GM19324 (cell line): ENCODE results near the gene C1QTNF12.
"Not testable (repeated sequence)": the region's sequence is repeated elsewhere in the genome, so short reads cannot be mapped to it uniquely, and the experiment has no call there.

Experiments used
- ATAC-seq: cut with Tn5 transposase; IDR thresholded peaks from one replicate; pipeline ENCODE4 v1.9.1; 2021; ENCODE audit warnings: mild to moderate bottlenecking, moderate library complexity; ENCODE audit not compliant: unreplicated experiment, low FRiP score

C1QTNF12 gene

DNA sequence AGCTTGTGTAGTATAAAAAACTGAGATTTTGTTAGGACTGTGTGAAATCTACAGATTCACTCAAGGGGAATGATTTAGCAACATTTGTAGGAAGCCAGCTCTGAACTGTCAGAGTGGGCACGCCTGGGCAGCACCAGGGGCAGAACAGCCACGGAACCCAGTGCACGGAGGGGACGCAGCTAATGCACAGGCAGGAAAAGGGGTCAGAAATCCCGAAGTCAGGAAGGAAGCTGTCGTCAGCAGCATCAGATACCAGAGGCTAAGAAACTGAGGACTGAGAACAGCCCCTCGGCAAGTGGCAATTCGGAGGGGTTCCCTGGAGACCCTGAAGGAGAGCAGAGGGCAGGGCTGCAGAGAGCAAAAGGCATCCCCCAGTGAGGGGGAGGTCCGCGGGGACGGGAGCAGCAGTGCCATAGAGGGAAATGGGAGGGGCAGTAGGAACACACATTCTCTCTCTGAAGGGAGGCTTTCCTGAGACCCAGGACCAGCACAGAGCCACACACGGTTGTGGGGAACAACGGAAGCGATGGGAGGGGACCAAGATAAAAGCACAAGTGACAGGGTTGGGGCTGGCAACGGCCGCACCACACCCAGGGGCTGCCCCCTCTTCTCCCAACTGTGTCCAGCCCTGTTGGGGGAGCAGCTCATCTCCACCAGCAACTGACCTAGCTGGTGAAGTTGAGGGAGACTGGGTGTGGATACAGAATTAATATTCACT, 14.5 kb upstream of the C1QTNF12 start:
- no peak for ATAC-seq

DNA sequence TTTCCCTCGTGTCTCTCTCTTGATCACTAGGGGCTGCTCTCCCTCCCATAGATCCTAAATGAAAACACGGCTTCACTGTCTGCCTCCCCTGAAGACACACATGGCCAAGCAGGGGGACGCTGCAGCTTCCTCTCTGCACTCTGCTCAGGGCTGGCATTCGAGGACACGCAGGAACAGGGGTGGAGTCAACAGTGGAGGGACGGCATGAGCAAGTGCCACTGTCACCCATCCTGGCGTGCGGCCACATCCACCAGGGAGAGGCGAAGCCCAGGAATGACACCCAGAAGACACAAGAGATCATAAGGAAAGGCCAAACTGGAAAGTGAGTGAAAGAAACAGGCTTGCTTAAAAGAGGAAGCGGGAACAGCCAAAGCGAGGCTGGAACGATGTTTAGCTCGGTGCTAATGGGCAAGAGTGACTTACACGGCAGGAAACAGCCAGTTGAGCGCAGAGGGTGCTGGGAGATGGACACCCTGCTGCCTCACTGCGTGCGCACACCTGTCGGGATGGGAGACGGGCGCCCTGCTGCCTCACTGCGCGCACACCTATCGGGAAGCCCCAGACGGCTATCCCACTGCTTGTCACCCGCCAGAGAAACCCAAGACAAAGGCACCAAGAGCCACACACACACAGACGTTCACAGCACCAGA, 13.6 kb upstream of the C1QTNF12 start:
- ATAC-seq = no peak

DNA sequence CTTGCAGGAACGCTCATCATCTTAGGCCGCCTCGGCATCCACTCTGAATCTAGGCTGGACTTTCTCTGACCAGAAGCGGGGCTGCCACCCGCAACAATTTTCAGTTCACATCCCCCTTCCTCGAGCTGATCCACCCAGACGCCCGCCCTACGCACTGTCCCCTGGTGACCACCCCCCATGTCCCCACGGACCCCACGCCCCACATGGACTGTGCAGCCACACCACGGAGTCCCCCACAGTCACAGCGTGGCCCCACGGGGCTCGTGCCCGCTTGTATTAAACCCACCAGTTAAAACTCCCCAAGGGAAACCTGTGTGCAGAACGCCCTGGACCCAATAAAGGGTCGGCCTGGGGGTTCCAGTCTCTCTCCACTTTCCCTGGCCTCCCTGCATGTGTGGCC, 13.0 kb upstream of the C1QTNF12 start:
- ATAC-seq = no peak

DNA sequence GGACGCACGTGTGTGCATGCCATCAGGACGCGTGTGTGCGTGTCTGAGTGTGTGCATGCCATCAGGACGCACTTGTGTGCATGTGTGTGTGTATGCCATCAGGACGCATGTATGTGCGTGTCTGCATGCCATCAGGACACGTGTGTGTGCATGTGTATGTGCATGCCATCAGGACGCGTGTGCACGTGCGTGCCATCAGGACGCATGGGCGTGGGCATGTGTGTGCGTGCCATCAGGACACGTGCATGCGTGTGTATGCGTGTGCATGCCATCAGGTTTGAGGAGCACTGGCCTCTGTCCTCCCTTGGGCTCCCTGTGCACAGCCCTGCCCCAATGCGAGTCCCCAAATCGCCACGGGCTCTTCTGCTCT, 12.6 kb upstream of the C1QTNF12 start:
- ATAC-seq = no peak

DNA sequence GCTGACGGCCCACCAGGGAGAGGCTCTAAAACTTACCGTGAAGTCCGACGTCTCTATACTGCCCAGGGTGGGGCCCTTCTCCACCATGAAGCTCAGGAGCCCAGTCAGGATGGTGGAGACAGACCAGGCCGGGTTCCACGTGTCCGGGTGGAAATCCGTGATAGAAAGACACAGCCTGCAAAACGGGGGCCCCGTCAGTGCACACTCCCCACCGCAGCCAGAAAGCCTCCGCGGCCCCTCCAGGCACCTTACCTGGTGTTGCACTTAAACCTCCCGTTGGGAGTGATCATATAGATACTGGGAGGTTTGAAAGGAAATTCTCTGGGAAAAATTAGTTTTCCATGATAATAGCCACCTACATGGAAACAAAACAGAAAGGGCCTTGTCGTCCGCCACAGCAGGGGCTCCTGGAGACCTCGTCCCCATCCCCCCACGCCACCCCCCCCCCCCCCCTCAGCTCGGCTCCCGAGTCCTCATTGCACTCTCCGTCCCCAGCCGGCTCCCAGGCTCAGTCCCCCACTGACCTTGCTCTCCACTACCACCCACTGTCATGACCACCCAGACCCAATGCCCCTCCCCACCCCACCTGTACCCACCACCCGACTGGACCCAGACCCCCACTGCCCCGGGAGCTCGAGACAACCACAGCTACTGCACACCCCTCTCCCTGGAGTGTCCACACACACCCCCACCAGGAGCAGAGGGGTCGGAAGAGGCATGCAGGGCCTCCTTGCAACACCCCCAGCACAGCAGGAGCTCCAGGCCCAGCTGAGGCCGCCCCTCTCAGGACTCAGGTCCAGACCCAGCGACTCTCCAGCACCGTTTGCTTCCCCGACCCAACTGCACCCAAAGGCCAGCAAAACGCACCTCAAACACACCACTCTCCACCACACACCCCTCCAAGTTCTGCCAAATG, 10.7 kb upstream of the C1QTNF12 start:
- ATAC-seq = no peak

DNA sequence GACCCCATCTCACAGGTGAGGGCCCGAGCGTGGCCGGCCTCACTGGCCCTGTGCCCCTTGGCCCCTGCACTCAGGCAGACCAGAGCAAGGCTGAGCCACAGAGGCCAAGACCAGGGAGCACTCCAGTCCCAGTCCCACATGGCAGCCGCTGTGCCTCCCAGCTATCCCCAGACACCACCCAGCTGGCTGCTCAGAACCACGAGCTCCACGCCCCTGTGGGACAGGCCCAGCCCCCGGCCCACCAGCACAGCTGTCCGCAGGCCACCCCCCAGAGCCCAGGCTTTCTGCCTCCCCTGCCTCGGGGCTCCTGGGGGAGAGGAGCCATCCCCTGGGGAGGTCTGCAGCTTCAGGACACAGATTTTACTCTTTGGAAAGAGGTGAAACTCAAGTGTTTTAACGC, 9.1 kb upstream of the C1QTNF12 start:
- ATAC-seq = no peak

DNA sequence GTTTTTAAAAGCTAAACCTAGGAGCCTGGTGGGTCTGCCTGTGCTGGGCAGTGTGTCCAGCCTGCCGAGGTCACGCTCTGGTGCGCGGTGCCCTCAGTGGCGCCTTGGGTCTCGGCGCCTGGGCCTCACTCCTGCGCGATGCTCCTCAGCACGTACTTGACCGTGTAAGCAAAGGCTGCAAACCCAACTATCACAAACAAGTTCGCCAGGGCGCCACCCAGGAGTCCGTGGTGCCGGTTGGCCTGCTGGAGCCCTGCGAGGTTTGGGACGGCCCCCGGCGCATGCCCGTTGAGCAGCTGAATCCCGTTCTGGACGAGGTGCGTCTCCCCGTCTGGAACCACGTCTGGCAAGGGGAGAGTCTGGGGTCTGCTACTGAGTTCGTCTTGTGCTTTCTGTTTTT, 8.6 kb upstream of the C1QTNF12 start:
- no peak for ATAC-seq

DNA sequence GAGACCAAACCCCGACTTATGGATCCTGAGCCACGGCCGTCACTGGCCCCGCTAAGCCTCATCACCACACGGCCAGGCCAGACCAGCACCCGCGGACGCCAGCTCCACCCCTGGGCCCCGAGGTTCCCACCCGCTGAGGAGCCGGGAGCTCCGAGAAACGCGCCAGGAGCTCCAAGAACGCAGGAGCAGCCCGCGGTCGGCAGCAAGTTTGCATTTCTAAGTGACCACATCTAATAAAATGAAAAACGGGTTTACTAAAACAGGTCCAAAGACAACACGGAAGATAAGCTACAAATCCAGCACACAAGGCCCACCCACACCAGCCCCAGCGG, 8.1 kb upstream of the C1QTNF12 start:
- ATAC-seq = no peak

DNA sequence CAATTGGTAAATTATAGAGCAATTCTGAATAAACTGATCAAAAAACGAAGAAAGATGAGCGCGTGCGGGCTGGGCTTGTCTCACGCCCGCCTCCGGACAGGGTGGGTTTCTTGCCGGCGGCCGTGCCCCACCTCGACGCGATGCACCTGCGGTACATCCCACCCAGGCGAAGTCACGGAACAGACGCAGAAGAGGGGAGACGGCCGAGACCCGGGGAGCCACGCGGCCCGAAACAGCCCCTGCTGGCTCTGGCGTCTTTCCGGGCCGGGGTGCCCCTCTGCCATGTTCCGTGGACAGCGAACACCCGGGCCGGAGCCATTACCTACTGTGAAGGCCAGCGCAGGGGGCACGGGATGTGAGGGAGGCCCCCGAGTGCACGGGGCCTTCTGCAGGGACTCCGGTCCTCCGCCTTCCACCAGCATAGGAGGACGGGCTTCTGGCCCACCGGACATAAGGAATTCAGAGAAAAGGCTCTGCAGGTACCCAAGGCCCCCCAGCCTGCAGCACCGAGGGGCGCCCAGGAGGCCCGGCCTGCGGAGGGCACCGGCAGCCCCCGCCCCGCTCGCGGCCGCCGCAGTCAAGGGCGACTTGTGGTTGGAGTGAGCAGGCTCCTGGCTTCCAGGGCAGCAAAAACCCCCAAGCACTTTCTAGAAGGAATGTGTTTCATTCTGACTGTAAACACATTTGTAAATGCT, 7.6 kb upstream of the C1QTNF12 start:
- ATAC-seq = no peak

DNA sequence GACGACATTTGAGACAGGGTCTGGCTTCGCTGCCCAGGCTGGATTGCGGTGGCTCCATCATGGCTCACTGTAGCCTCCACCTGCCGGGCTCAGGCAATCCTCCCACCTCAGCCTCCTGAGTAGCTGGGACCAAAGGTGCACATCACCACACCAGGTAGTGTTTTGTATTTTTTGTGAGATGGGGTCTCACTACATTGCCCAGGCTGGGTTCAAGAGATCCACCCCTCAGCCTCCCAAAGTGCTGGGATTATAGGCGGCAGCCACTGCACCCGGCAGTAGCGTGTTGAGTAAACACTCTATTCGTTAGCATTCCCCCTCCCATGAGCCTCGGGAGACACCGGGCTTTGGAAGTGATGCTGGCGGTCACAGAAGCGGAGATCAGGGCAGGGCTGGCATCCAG, 6.8 kb upstream of the C1QTNF12 start:
- no peak for ATAC-seq

DNA sequence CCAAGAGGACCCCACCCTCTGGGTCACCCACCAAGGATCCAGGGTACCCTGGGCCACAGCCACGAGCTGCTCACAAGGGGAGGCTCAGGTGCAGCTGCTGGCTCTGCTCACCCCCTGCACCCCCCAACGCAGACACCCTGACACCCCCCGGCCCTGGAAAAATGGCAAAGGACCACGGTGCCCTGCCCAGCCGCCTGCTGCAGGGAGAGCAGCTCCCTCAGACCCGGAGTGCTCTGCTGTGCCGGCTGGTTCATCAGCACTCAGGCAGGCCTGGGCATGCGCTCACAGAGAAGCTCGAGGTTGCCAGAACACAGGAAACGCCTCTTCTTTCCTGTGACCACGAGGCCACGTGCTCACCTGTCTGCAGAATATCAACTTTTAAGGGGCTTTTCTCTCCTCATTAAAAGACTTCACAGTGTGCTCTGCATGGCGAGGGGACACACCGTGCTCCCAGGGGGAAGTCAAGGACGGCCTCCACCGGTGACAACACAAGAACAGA, 4.3 kb upstream of the C1QTNF12 start:
- ATAC-seq = no peak

DNA sequence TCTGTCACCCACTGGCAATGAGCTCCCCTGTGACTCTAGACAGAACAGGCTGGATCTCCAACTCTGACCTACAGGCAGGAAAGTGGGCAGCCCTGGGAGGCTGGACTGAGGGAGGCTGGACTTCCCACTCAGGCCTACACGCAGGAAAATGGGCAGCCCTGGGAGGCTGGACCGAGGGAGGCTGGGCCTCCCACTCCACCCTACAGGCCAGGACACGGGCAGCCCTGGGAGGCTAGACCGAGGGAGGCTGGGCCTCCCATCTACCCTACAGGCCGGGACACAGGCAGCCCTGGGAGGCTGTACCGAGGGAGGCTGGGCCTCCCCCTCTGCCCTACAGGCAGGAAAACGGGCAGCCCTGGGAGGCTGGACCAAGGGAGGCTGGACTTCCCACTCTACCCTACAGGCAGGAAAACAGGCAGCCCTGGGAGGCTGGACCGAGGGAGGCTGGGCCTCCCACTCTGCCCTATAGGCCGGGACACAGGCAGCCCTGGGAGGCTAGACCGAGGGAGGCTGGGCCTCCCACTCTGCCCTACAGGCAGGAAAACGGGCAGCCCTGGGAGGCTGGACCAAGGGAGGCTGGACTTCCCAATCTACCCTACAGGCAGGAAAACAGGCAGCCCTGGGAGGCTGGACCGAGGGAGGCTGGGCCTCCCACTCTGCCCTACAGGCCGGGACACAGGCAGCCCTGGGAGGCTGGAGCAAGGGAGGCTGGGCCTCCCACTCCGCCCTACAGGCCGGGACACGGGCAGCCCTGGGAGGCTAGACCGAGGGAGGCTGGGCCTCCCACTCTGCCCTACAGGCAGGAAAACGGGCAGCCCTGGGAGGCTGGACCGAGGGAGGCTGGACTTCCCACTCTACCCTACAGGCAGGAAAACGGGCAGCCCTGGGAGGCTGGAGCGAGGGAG, 1.7 kb upstream of the C1QTNF12 start:
- ATAC-seq = not testable (repeated sequence)

DNA sequence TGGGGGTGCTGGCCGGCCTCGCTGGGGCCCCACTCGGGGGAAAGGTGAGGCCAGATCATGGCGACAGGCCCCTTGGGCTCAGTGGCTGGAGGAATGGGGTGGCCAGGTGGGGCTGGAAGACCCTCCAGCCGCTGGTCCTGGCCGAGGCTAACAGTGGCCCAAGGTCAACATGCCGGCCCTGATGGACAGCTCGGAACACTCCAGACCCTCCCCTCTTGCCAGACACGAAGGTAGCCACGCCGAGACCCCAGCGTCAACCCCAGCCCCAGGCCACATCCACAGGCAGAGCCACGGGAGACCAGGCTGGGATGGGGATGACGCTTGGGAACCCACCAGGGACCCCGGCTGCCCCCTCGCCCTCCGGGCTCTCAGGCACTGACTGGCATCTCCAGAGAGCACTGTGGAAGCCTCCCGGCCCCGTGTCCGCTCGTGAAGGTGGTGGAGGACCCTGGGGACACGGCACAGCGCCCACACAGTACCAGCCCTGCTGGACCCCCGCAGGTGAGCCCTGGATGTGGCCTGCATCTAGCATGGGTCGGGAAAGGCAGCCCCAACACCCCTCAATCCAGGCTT, 905 bp upstream of the C1QTNF12 start:
- no peak for ATAC-seq

DNA sequence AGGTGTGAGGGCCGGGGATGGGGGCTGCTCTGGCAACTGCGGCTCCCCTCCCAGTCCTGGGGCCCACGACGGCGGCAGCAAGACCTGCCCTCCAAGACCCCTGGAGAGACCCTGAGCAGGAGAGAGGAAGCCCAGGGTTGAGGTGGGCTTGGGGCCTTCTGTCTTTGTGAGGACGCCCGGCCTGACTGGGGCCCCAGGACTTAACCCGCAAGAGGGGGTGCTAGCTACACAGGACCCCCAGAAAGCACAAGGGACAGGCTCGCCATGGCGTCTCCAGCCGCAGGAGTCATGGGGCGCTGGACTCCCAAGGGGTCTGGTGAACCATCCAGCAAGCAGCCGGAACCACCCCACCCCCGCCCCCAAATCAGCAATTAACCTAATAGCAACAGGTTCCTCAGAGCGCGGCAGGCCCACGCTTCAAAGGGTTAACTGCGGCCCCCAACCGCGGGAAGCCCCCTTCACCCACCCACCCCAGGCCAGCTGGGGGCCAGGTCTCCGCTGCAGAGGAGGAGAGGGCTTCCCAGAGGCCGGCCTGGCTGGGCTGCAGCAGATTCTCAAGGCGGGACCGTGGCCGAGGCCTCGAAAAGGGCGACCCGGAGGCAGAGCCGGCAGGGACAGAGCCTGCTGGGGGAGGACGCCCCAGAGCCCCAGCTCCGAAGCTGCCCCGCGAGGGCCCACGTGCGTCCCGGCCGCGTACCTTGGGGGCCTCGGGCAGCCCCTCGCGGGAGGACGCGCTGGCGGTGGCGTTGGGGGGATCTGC, 525 bp downstream of the C1QTNF12 start:
- no peak for ATAC-seq

DNA sequence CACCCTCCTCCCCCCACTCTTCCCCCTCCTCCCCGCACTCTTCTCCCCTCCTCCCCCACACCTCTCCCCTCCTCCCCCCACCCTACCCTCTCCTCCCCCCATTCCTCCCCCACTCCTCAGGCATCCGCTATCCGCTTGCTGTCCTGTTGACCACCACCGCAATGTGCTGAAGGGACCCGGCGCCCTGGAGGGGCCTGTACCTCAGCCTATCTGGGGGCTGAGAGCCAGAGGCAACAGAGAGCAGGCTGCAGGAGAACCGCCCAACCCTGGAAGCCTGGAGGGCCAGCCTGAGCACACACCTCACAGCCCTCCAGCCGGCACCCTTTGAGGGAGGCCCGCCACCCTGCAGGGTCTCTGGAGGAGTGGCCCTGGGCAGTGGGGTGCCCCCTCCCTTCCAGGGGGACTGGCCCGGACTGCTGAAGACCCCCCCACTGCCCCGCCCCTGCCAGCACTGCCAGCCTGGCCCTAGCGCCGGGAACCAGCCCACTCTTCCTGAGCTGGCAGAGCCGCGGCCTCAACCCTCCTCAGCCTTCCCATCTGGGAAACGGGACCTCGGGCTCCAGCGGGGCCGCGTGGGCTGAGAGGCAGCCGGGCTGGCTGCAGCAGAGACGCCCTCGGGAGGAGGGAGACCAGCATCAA, 1.2 kb downstream of the C1QTNF12 start:
- ATAC-seq = no peak

DNA sequence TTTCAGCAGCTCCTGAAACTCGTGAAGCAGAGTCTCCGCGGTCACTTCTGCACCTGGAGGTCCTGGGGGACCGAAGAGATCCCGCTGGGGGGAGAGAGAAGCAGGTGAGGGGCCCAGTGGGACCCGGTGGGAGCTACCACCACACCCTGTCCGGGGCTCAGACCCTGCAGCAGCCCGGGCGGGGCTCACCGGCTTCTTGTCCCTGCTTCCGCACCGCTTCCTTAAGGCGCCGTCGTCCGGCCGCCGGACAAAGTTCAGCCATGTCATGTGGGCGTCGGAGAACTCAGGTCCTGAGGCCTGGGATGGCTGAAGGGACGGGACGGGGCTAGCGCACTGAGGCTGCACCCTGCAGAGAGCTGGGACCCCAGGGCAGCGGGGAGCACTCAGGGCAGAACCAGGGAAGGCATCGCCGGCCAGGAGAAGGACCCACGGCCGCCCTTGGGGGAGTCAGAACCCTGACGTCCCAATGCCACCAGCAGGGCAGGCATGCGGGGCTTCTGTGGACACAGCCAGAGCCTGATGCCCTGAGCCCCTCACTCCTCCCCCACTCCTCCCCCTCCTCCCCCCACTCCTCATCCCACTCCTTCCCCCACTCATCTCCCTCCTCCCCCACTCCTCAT, 2.2 kb downstream of the C1QTNF12 start:
- ATAC-seq = no peak

DNA sequence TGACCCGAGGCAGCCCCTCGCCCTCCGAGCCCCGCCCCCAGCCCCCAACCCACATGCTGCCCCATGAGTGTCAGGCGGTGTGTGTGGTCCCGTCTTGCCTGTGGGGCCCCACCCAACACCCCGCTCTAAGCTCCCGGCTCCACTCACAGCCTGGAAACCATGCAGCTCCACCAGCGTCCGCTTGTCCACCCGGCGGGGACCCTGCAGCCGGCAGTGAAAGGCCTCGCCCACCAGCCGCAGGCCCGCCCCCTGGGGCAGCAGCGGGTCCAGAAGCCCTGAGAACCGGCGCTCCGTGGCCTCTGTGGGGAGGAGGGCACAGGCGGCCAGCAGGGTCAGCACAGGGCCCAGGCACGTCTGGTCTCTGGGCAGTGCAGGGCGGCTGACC, 2.7 kb downstream of the C1QTNF12 start:
- no peak for ATAC-seq

DNA sequence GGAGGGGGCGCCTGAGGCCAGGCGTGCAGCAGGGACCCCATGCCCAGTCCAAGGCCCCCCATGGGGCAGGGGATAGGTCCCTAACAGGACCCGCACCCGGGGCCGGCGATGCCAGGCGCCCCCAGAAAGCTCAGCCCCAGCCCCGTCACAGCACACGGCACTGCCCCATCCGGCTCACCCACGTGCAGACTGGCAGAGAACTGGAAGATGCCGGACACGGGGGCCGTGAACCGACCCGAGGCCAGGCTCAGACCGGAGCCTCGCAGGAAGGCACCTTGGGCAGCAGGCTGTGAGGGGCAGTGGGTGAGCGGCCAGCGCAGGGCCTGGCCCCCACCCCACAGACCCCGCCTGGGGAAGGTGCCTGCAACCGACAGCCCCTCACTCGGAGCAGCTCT, 3.3 kb downstream of the C1QTNF12 start:
- ATAC-seq = no peak
